Ecto neural progenitor cell (in vitro differentiated cells): ENCODE data around the gene ARRDC2.

ENCODE experiments used
- DNase-seq: peaks from one replicate; pipeline ENCODE4 v3.0.0-alpha.2; 2018; ENCODE audit warnings: low spot score

Gene ARRDC2

DNA sequence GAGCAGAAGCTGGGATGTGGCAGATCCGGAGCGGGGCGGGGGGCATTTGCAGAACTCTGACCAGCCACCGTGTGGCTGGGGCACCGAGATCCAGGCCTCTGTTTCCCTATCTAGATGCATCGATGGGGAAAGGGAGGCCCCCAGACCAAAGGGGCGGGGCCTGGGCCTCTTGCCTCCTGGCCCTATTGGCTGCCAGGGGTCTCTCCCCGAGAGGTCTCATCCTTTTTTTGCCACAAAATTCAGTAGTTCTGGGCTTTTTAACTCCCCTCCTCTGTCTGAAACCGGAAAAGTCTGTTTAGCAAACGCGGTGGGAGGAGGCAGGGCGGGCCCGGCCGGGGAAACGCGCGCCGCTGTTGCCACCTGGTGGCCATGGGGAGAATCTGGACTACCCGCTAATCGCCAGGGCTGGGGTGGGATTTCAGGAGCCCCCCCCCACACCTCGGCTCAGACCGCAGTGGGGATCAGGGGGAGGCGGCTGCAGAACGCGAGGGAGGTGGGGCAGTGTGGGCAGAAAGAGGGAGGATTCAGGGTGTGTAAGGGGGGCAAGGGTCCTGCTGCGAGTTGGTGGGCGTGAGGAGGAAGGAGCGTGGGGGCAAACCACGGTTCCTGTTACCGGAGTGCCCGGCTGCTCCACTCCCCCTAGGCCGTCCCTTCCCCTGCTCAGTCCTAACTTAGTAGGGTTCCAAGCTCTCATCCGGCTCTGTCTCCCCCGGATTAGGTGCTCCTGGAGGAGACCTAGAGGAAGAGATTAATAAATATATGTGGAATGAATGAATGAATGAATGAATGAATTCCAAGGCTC, 50.4 kb downstream of the ARRDC2 start:
- peak; percentile 92 for DNase-seq

- DNase-seq: no peak
Observed at GRCh38 chr19:18059297-18059696, 51.3 kb downstream of the ARRDC2 start.

DNA sequence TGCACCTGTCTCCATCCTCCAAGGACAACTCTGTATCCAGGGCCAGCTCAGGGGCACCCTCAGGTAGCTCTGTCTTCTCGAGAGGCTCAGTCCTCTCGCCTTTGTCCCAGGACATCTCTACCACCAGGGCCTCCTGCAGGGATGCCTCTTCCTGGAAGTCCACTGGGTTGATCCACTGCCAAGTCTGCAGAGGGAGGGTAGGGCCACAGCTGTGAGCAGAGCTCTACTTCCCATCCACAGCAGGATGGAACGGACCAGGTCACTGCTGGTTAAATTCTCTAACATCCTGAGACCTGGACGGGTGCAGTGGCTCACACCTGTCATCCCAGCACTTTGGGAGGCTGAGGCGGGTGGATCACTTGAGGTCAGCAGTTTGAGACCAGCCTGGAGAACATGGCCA, 51.9 kb downstream of the ARRDC2 start:
- DNase-seq: no peak

- DNase-seq: no peak
Observed at GRCh38 chr19:18060472-18060871, 52.5 kb downstream of the ARRDC2 start.

- no peak for DNase-seq
Observed at GRCh38 chr19:18062028-18062427, 54.1 kb downstream of the ARRDC2 start.

- no peak for DNase-seq
Observed at GRCh38 chr19:18063463-18063862, 55.5 kb downstream of the ARRDC2 start.
